Pons (tissue), 1 donor: ENCODE measurements around the gene TBC1D2B.
A peak's percentile ranks its signal among the peaks of the same experiment; 100 is the strongest.
"Not testable (repeated sequence)": the region's sequence is repeated elsewhere in the genome, so short reads cannot be mapped to it uniquely, and the experiment has no call there.

Experiments
- DNase-seq: peaks from one replicate; pipeline ENCODE4 v3.0.0-alpha.2; 2016; ENCODE audit warnings: low spot score

The TBC1D2B gene

DNA sequence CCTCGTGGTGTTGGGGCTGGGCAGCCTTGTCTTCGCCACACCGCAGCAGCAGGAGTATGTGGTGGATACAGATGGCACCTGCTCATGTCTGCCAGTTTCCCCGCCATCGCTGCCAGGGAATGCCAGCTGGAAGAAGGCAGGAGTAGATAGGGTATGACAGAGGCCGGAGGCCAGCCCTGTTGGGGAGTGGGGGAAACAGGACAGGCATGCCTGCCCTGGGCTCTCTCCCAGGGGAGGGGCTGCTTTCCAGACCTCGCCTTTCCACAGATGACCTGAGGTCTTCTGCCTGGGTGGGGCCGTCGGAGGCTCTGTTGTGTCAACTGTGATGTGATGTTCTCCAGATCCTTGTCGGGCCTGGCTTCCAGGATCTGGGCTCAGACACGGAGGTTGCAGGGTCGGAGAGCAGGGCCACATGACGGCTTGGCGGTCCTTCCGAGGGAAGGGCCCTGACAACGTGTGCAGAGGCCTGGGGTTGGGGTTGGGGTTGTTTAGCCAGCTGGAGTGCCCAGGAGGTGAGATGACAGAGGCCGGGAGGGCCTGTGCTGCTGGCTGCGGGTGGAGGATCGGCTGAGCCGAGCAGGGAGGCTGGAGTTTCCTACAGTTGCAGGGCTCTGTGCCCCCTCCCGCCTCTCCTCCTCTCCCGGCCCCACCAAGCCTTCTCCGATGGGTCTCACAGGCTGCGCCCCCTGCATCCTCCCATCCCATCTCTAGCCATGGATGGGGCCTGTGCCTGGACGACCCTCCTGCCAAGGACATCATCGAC is 102.0 kb downstream of the TBC1D2B start:
- no peak for DNase-seq

DNA sequence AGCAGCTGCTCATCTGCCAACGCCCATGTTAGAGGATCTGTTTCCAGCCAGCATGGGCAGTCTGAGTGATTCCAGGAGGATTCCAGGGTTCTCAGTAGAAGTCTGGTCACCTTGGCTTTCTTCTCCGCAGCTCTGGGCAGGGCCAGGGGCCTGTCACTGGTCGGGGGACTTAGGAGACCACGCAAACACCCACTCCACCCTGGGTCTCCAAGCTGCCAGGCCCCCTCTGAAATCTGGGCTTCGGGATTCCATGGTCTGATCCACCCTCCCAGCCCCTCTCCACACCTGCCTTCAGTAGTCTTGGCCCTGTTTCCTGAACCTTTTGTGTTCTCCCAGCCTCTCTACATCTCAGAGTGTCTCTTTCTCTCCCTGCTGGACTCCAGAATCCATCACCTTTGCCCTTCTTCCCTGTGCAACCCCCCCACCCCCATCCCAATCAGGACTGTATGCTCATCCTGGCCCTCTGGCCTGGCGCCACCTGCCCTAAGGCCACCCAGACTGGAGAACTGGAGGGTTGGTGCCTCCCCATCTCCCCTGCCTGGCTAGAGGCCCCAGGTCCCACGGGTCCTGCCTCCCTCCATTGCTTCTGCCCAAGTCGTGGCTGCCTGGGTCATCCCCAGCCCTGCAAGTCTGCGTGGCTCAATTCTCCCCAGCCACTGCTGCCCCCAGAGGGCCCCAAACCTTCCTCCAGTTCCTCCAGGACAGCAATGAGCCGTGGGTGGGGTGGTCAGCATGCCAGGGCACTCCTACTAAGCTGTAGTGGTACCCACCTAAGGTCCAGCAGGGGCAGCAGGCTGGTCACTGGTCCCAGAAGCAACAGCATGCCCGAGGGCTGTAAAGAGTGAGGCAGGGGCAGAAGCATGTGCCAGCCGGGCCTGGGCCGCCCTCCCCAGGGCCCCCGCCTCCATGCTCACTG is 102.8 kb downstream of the TBC1D2B start:
- no peak for DNase-seq

DNA sequence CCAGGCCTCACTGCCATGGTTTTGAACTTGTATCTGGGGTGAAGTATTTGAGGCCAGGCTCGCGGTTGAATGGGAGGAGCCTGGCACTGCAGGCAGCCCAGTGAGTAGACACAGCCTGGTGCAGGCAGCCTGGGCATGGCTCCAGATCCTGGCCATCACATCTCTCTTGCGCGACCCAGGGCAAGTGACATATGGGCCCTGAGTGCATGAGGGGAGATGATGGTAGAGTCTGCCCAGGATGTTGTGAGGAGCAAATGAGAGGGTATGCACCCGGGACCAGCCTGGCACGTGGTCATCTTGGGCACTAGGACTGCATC is 103.5 kb downstream of the TBC1D2B start:
- peak; percentile 82 for DNase-seq

DNA sequence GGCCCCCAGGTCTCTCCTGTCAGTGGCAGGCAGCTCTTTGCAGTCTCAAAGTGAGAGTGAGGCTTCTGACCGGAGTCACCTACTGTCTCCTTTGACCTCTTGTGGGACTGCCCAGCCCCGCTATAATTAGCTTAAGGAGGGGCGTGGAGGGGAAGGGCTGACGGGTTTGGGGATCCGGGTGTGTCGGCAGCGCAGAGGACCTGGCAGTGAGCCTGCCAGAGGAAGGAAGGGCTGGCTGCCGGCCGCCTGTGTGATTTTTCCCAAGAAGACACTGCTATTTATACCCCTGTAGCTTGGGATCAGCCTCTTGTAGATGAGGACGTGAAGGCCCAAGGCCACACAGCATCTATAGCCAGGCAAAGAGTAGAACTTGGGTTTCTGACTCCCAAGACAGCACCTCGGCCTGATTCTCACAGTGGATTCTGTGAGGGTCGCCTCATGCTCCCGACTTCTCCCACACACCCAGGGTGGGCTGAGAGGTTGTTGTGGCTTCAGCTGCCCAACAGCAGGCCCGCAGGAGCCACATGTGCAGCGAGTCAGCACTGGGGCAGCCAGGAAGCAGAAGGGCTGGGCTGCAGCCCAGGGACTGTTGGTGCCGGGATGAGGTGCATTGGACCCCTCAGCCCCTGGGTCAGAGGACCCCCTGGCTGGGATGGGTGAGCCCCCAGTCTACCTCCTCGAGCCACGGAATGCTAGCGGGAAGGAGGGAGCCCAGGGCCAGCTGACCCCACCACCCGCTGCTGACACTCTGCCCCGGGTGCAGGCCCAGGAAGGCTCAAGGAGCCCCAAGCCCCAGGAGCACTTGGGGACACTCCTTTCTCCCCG is 104.0 kb downstream of the TBC1D2B start:
- DNase-seq, result not testable (repeated sequence)

DNA sequence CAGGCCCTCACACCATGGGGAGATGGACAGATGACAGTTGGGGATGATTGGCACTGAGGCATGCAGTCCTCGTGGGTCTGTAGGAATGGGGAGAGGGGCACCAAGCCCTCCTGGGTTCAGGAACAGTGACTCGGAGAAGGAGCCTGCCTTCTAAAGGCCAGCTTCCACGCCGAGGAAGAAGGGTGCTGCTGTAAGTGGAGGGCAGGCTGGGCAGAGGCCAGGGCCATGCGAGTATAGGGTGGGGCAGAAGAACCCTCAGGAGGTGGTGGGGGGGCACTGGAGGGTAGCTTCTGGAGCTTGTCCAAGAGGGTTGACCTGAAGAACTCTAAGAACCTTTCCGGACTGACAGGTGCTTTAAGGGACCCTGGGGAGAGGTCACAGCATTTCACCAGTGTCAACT is 104.8 kb downstream of the TBC1D2B start:
- not testable (repeated sequence) for DNase-seq

DNA sequence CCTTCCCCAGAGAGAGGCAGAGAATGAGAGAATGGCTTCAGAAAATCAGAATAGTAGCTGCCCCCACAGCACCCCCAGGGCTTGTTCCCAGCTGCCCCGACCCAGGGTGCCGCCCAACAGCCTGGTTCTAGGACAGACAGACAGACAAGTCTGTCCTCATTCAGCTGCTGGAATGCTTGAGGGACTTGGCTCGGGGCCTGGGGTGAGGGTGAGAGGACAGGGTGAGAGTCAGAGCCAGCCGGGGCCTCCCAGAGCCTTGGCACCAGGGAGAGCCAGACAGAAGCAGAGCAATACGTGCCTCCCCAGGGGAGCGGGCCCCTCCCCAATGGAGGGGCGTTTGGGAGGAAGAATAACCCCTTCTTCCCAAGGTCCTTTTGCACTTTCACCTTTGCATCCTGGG is 105.6 kb downstream of the TBC1D2B start:
- DNase-seq, result not testable (repeated sequence)

DNA sequence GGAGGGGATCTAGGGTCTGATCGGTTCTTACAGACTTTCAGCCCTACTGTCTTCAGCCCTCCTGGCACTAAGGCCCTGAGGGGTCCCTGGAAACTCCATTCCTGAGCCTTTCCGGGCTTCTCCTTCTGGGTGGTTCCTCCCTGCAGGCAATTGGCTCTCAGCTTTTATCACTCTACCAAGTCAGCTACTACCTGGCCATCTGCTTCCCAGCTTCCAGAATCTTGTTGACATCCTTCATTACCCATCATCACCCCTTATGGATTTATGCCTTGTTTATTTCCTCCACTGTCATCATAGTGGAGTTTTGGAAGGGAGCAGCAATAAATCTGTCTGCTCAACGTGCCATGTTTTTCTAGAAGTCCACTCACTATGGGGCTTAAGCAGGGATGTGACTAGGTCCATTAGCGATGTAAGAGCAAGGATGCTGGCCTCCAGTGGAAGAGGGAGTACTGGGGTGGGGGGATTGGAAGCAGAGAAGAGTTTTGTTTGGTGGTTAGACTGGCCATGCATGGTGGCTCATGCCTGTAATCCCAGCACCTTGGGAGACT is 106.6 kb downstream of the TBC1D2B start:
- not testable (repeated sequence) for DNase-seq

DNA sequence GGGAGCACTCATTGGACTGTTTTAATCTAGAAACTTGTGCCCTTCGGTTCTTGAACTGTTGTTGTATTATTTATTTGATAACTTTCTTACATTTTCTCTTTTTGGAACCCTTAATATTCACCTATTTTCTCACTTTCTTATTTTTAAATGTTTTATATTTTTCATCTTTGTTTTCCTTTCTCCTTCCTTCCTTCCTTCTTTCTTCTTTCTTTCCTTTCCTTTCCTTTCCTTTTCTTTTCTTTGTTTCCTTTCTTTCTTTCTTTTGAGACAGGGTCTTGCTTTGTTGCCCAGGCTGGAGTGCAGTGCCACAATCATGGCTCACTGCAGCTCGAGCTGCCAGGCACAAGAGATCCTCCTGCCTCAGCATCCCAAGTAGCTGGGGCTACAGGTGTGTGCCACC is 108.5 kb downstream of the TBC1D2B start:
- no peak for DNase-seq

DNA sequence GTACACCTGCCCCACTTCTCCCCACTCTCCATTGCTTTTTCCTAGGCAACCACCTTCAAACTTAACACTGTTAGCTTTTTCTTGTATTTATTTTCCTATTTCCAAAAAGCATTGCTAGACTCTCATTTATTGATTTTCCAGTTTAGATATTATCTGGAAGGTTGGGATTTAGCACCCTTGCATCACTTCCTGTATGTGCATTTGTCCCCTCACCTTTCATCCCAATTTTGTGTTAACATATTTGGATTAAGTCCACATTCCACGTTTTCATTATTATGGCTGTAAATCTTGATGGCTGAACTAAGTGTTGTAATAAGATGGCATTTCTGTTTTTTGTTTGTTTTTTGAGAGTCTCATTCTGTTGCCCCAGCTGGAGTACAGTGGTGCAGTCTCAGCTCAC is 109.7 kb downstream of the TBC1D2B start:
- DNase-seq, result no peak

DNA sequence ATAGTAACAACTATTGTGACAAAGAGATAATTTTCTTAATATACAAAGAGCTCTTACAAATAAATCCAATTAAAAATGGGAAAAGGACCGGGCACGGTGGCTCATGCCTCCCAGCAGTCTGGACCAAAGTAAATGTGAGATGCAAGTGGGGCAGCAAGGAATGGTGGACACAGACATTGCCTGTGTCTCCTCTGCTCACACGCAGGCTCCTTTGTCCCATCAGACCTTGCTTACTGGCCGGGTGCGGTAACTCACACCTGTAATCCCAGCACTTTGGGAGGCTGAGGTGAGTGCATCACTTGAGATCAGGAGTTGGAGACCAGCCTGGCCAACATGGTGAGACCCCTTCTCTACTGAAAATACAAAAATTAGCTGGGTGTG is 110.3 kb downstream of the TBC1D2B start:
- not testable (repeated sequence) for DNase-seq

DNA sequence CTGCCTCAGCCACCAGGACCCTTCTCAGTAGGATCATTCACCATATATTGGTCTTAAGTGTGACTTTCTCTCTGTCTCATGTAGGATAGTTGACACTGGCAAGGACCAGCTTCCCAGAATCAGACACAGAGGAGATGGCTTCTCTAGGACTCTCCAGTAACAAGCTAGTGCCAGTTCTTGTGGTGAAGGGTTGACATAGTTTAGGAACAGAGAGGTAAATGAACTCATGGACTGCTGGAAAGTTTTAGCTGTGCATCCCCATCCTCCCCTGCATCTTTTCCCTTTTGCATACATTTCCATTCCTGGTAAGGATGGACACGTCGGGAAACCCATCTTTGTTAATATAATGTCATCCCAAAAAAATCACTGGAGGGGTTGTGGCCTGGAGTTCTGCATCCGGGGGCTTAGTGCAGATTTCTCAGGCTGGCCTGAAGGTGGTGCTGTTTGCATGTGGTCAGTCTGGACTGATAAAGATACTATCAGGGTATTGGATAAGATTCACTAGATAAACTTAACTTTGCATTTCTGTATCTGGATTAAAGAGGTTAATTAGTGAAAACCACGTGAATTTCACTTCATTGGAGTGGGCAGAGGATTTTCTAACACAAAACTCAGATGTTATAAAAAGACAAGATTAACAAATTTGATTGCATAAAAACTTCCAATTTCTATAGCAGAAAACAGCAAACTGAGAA is 110.8 kb downstream of the TBC1D2B start:
- peak; percentile 57 for DNase-seq

DNA sequence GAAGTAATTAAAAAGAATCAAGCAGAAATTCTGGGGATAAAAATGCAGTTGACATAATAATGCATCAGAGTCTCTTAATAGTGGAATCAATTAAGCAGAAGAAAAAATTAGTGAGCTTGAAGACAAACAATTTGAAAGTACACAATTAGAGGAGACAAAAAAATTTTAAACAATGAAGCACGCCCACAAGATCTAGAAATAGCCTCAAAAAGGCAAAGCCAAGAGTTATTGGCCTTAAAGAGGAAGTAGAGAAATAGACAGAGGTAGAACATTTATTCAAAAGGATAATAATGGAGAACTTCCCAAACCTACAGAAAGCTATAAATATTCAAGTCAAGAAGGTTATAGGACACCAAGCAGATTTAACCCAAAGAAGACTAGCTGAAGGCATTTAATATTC is 113.3 kb downstream of the TBC1D2B start:
- no peak for DNase-seq

DNA sequence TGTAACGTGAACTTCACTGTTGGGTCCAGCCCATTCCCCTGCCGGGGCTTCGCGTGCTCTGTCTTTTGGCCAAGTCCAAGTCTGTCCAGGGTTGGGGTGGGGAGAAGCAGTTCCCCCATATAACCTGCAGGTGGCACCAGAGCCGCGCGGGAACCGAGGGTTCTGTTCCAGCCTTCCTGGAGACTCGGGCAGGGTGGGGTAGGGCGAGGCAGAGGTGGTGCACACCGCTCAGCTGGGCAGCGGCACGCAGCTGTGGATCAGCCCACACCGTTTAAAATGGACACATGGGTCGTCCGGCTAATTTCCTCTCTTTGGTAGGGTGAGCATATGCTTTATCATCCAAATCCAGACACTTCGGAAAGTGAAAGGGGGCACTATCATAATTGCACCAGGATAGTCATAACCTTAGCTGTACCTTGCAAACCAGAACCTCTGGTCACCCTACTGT is 118.1 kb downstream of the TBC1D2B start:
- peak; percentile 51 for DNase-seq

DNA sequence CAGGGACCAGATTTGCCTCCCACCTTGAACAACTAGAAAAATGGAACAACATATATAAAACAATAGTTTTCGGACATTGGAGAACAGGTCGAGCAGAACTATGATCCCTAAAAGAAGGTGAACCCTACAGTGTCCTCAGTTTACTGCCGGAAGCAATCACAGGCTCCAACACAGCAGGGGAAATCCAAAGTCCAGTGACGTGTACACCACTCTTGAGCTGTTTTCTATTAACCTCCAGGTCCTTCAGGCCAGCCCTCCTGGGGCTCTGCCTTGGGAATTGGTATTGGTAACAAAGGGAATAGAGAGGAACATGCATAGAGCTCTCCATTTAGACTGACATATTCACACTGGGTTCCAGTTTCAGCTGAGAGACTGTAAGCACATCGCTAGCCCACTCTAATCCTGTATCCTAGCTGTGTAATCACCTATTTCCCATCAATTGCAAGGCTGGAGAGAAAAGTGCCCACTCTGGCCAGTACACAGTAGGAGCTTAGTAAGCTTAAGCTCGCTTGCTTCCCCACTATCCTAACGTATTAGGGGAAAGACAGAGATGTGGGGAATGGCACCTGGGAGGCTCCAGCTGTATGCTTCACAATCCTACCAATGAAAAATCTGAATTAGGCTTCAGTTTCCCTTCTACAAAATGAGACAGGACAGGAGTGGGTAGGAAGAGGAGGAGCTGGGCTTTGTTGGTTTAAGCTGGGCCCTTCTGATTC is 118.6 kb downstream of the TBC1D2B start:
- DNase-seq, result not testable (repeated sequence)

DNA sequence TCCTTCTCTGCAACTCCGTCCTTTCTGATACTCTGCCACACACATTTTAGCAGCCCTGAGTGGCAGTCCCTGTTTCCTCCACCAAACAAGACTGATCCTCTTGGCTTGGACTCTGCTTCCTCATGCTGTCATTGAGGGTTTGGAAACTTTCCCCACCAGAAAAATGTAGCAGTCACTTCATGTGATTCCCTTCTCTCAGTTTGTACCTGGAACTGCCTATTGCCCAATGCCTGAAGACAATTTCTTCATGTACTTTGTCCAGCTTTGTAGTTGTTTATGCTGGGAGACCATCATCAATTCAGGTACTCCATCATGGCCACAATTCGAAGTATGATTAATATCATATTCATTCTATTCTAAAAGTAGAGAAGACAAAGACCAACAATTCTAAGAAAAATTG is 119.5 kb downstream of the TBC1D2B start:
- not testable (repeated sequence) for DNase-seq

DNA sequence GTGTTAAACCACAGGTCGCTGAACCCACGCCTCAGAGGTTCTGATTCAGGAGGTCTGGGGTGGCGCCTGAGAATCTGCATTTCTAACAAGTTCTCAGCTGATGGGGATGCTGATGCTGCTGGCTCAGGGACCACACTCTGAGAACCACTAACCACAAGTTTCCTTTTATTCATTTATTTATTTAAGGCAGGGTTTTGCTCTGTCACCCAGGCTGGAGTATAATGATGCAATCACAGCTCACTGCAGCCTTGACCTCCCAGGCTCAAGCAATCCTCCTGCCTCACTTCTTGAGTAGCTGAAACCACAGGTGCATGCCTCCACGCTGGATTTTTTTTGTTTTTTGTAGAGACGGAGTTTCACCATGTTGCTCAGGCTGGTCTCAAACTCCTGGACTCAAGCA is 123.6 kb downstream of the TBC1D2B start:
- not testable (repeated sequence) for DNase-seq

DNA sequence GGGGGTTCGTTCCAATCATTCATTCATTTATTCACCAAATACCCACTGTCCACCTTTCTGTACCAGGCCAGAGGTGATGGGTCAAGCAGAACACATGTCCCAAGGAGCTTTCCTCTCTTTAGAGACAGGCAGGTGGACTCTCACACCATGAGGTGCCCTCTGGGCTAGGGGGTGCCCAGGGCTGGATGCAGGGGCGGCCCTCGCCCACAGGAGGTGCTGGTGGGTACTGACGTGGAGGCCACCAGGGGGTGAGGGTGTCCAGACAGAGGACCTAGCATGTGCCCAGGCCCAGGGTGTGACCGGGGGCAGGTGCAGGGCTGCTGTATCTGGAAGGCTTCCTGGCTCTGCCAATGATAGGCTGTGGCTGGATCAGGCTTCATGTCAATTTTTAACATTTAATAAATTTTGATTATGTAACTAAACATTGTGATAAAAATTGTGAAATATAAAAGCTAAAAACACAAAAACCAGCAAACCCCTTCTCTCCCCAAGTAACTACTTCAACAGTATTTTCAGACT is 124.5 kb downstream of the TBC1D2B start:
- DNase-seq, result not testable (repeated sequence)

DNA sequence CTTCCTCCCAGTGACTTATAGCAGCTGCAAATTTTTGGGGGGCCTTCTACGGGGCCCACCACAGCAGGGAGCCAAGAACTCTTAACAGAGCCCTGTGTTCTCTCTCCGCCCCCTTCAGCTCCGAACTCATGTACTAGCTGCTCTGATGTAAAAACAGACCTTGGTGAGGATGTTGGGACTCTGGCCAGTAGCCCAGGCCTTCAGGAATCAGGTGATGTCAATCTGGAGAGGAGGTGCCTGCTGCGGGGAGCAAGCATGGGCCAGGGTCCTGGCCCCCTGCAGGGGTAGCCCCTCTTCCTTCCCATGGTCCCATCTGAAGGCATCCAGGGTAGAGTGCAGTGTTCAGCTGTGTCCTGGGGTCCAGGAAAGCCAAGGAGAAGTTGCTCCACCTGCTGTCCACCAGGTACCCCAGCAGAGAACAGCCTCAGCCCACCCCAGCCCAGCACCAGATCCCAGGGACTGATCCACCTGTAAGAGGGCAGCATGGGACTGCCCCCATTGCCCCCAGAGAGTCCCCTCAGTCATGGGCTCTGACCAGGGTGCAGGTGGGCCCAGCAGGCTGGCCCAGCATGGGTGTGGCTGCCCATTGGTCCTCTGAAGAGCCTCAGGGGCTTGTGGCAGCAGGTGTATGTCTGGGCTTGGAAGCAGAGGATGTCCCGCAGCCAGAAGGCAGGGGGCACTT is 126.3 kb downstream of the TBC1D2B start:
- DNase-seq, result not testable (repeated sequence)

DNA sequence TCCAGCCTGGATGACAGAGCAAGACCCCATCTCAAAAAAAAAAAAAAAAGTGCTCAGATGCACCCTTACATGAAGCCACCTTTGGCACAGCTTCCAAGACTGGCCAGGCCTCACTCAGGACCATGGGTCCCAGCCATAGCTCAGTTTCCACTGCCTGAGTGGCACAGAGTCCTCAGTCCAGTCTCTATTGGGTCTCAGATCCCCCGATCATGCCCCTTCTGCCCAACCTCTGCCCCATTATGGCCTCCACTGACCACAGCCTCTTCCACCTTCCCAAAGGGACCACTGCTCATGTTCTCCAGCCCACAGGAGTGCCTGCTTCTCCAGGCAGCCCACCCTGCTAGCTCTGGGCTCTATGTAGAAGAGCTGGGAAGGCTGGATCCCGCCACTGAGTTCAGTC is 127.0 kb downstream of the TBC1D2B start:
- DNase-seq, result not testable (repeated sequence)

DNA sequence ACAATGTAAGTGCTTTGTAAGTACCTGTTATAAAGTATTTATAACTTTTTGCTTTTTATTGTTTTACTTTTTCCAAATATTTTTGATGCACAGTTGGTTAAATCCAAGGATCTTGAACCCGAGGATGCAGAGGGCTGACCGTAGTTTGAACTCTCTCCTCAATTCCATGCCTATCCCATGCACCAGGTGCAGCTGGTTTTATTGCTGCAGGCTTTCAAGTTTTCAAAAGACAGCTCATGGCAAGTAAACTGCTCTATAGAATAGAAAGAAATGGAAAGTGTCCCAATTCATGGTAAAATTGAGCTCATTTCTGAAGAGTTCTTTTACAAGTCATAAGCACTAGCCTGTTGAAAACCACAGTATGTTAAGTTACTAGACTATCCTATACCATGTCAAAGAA is 131.9 kb downstream of the TBC1D2B start:
- DNase-seq, result no peak
